Measurements from ENCODE around the gene VPS36. TPM values are rescaled to one million over a fixed set of nuclear protein-coding genes. Genes with fewer than 3 reads are reported as not detected.

Gene VPS36
- total and polyA plus RNA-seq, 2 of the 13 experiments (the other 11 are each of a cell fraction or from before 2014, with no cell fraction given) = 17.2 to 22.4 TPM

GRCh38 chr13:52450012-52450792 lies at the start of gene VPS36 (continued):
- TF ChIP-seq ZNF230 (CRISPR knock-in tag; IDR thresholded peaks at IDR 0.05) (no peak; the same call in 1 of the 2 replicates), PHF20 (CRISPR knock-in tag; IDR thresholded peaks at IDR 0.05) (peak; percentile 54), CHD4 (IDR thresholded peaks at IDR 0.05; ENCODE audit: borderline replicate concordance, low read length) (no peak), ZIK1 (CRISPR knock-in tag; IDR thresholded peaks at IDR 0.05; ENCODE audit: borderline replicate concordance, low read depth) (peak; percentile 72; the same call in 1 of the 2 replicates), ZC3H4 (CRISPR knock-in tag; IDR thresholded peaks at IDR 0.05; ENCODE audit: borderline replicate concordance) (no peak), CC2D1A (CRISPR knock-in tag; IDR thresholded peaks at IDR 0.05) (no peak), STAG1 (CRISPR knock-in tag; IDR thresholded peaks at IDR 0.05) (peak; percentile 91), FIP1L1 (IDR thresholded peaks at IDR 0.05; ENCODE audit: borderline replicate concordance, insufficient read depth, low read depth, low read length) (no peak), CREB1 (IDR thresholded peaks at IDR 0.05) (peak; percentile 21; the same call in 1 of the 2 replicates), CREB1 (CRISPR knock-in tag; IDR thresholded peaks at IDR 0.05) (no peak), NR2F1 (CRISPR knock-in tag; IDR thresholded peaks at IDR 0.05) (no peak), CBX2 (IDR thresholded peaks at IDR 0.05; ENCODE audit: low read depth, low read length) (no peak), CBX2 (CRISPR knock-in tag; IDR thresholded peaks at IDR 0.05; ENCODE audit: low read depth) (0 out of 2 replicates have a peak, but pooled peaks have one; percentile 59), ZNF775 (CRISPR knock-in tag; IDR thresholded peaks at IDR 0.05; ENCODE audit: borderline replicate concordance) (no peak), ARID2 (CRISPR knock-in tag; IDR thresholded peaks at IDR 0.05; ENCODE audit: borderline replicate concordance) (no peak), SMYD3 (CRISPR knock-in tag; IDR thresholded peaks at IDR 0.05) (0 out of 2 replicates have a peak, but pooled peaks have one; percentile 37), PAX8 (CRISPR knock-in tag; IDR thresholded peaks at IDR 0.05; ENCODE audit: borderline replicate concordance) (peak; percentile 81; the same call in 1 of the 2 replicates), SMAD1 (CRISPR knock-in tag; IDR thresholded peaks at IDR 0.05; ENCODE audit: borderline replicate concordance, low read depth) (peak; percentile 26; the same call in 1 of the 2 replicates), ZFP1 (CRISPR knock-in tag; IDR thresholded peaks at IDR 0.05) (no peak), TARDBP (CRISPR knock-in tag; IDR thresholded peaks at IDR 0.05) (peak; percentile 84), ZNF431 (CRISPR knock-in tag; IDR thresholded peaks at IDR 0.05; ENCODE audit: borderline replicate concordance, low read depth) (0 out of 2 replicates have a peak, but pooled peaks have one; percentile 15), SIN3A (IDR thresholded peaks at IDR 0.05; ENCODE audit: borderline replicate concordance, low read depth, low read length) (no peak; the same call in 1 of the 2 replicates), HOXA5 (CRISPR knock-in tag; IDR thresholded peaks at IDR 0.05) (peak; percentile 60; the same call in 1 of the 2 replicates), TGIF2 (CRISPR knock-in tag; IDR thresholded peaks at IDR 0.05) (peak; percentile 79; the same call in 1 of the 2 replicates), THAP7 (CRISPR knock-in tag; IDR thresholded peaks at IDR 0.05) (no peak; the same call in 1 of the 2 replicates), NCOA5 (CRISPR knock-in tag; IDR thresholded peaks at IDR 0.05) (no peak), IKZF4 (CRISPR knock-in tag; IDR thresholded peaks at IDR 0.05; ENCODE audit: borderline replicate concordance, low read depth, not compliant biosample characterization) (peak; percentile 26), PCBP2 (optimal IDR thresholded peaks at IDR 0.05; ENCODE audit: low read depth, low read length, poor library complexity, severe bottlenecking) (no peak)
- TF ChIP-seq, protein P1, sequence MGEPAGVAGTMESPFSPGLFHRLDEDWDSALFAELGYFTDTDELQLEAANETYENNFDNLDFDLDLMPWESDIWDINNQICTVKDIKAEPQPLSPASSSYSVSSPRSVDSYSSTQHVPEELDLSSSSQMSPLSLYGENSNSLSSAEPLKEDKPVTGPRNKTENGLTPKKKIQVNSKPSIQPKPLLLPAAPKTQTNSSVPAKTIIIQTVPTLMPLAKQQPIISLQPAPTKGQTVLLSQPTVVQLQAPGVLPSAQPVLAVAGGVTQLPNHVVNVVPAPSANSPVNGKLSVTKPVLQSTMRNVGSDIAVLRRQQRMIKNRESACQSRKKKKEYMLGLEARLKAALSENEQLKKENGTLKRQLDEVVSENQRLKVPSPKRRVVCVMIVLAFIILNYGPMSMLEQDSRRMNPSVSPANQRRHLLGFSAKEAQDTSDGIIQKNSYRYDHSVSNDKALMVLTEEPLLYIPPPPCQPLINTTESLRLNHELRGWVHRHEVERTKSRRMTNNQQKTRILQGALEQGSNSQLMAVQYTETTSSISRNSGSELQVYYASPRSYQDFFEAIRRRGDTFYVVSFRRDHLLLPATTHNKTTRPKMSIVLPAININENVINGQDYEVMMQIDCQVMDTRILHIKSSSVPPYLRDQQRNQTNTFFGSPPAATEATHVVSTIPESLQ (CRISPR knock-in tag; conservative IDR thresholded peaks at IDR 0.05) = no peak

Data from HepG2 (cell line).